SK-N-SH (cell line): ENCODE measurements around the gene RNF4. TPM values are rescaled to one million over a fixed set of nuclear protein-coding genes. Genes with fewer than 3 reads are reported as not detected.

Experiments used
- CTCF ChIA-PET: fragments of 300-600, 350-600 bp; formaldehyde crosslinking; extraction: SDS; loops from one replicate; lab custom pipeline; 2021; lab: Yijun Ruan, JAX
- POLR2A ChIA-PET: fragments of 350-600 bp; sonication (Branson Sonifier 250); formaldehyde crosslinking; extraction: SDS; loops from one replicate; lab custom pipeline; 2020; ENCODE audit warnings: antibody characterized with exemption, inconsistent platforms; lab: Yijun Ruan, JAX
- DNase-seq: peaks from one replicate; pipeline ENCODE4 v3.0.0; 2012
- H2AFZ ChIP-seq: fragments of 200-600 bp; sonication (generic); 2 replicates; pipeline ENCODE4 v1.8.1; 2016; ENCODE audit warnings: antibody characterized with exemption, mild to moderate bottlenecking, low read depth
- H3F3A ChIP-seq: fragments of 200-600 bp; sonication (generic); replicated peaks from 2 replicates; pipeline ENCODE3; 2016; ENCODE audit warnings: antibody characterized with exemption, mild to moderate bottlenecking; ENCODE audit not compliant: insufficient read depth
- H3K27ac ChIP-seq, 2 experiments: fragments of 200-500 bp in 1 of 2; fragments of 200-600 bp in 1 of 2; sonication (Bioruptor generic) in 1 of 2; sonication (generic), shearing (Covaris generic) in 1 of 2; 2 replicates each; pipeline versions ENCODE4 v1.5.1 to v1.6.1; 2014 to 2016; ENCODE audit warnings: low read depth in 2 of 2, inconsistent platforms in 1 of 2, low read length in 1 of 2, mild to moderate bottlenecking in 1 of 2, mixed read lengths in 1 of 2
- H3K27me3 ChIP-seq: fragments of 200-600 bp; sonication (generic), shearing (Covaris generic); 2 replicates; pipeline ENCODE4 v1.6.1; 2016; ENCODE audit warnings: mixed run types; ENCODE audit not compliant: insufficient read depth
- H3K36me3 ChIP-seq, 2 experiments: fragments of 200-500 bp in 1 of 2; fragments of 200-600 bp in 1 of 2; sonication (Bioruptor generic) in 1 of 2; sonication (generic) in 1 of 2; replicated peaks in 1 of 2; 2 replicates each; pipeline versions ENCODE3 to v1.5.1; 2014 to 2016; ENCODE audit warnings: low read length in 1 of 2, mild to moderate bottlenecking in 1 of 2; ENCODE audit not compliant: insufficient read depth in 2 of 2, control insufficient read depth in 1 of 2
- H3K4me1 ChIP-seq, 2 experiments: fragments of 200-500 bp in 1 of 2; fragments of 200-600 bp in 1 of 2; sonication (Bioruptor generic) in 1 of 2; sonication (generic), shearing (Covaris generic) in 1 of 2; 2 replicates each; pipeline versions ENCODE4 v1.5.1 to v1.6.1; 2014 to 2016; ENCODE audit warnings: low read depth in 1 of 2, low read length in 1 of 2, mixed run types in 1 of 2; ENCODE audit not compliant: insufficient read depth in 2 of 2, control insufficient read depth in 1 of 2
- H3K4me2 ChIP-seq: fragments of 200-600 bp; sonication (generic), shearing (Covaris generic); 2 replicates; pipeline ENCODE4 v1.6.1; 2017; ENCODE audit warnings: mixed run types
- H3K4me3 ChIP-seq, 2 experiments: fragments of 200-500 bp in 1 of 2; fragments of 200-600 bp in 1 of 2; sonication (Bioruptor generic) in 1 of 2; sonication (generic), shearing (Covaris generic) in 1 of 2; 2 replicates each; pipeline versions ENCODE4 v1.5.1 to v1.8.1; 2014 to 2016; ENCODE audit warnings: low read depth in 2 of 2, inconsistent platforms in 1 of 2, low read length in 1 of 2, mild to moderate bottlenecking in 1 of 2, mixed read lengths in 1 of 2, moderate library complexity in 1 of 2
- H3K79me2 ChIP-seq: fragments of 200-600 bp; sonication (generic); 2 replicates; pipeline ENCODE4 v1.8.1; 2017; ENCODE audit warnings: mild to moderate bottlenecking; ENCODE audit not compliant: insufficient read depth
- H3K9ac ChIP-seq: fragments of 200-600 bp; sonication (generic); 2 replicates; pipeline ENCODE4 v1.6.1; 2017; ENCODE audit warnings: mixed run types
- H3K9me2 ChIP-seq: fragments of 200-600 bp; sonication (generic); 2 replicates; pipeline ENCODE4 v1.6.1; 2017; ENCODE audit warnings: mixed run types
- H3K9me3 ChIP-seq: fragments of 200-600 bp; sonication (generic); 2 replicates; pipeline ENCODE4 v1.6.1; 2017; ENCODE audit warnings: mixed run types, mild to moderate bottlenecking, moderate library complexity
- H4K20me1 ChIP-seq: fragments of 200-600 bp; sonication (generic); 2 replicates; pipeline ENCODE4 v1.6.1; 2017; ENCODE audit warnings: mild to moderate bottlenecking, mixed run types; ENCODE audit not compliant: insufficient read depth
- EP300 ChIP-seq, 2 experiments: IDR thresholded peaks; 2 replicates each; pipeline versions ENCODE4 v1.4.0 to v1.6.1; 2012; ENCODE audit warnings: borderline replicate concordance in 1 of 2, low read depth in 1 of 2, low read length in 1 of 2
- EZH2phosphoT487 ChIP-seq: fragments of 200-600 bp; sonication (generic); IDR thresholded peaks from 2 replicates; pipeline ENCODE4 v1.6.1; 2017; ENCODE audit warnings: low read depth, mixed run types, mild to moderate bottlenecking, antibody characterized with exemption, moderate library complexity, borderline replicate concordance
- FOSL2 ChIP-seq: IDR thresholded peaks from 2 replicates; pipeline ENCODE4 v1.4.0; 2012; ENCODE audit warnings: low read depth, mild to moderate bottlenecking, moderate library complexity, borderline replicate concordance
- FOXJ3 ChIP-seq: sonication (generic); formaldehyde crosslinking; IDR thresholded peaks from 2 replicates; pipeline ENCODE4 v1.5.1; 2020; ENCODE audit warnings: mild to moderate bottlenecking, missing genetic modification reagents
- JUND ChIP-seq: IDR thresholded peaks from 2 replicates; pipeline ENCODE4 v1.4.0; 2012
- MXI1 ChIP-seq: IDR thresholded peaks from 2 replicates; pipeline ENCODE4 v1.6.1; 2012; ENCODE audit warnings: mild to moderate bottlenecking, low read depth, low read length, improper control_type of control experiment
- NFIC ChIP-seq: IDR thresholded peaks from 2 replicates; pipeline ENCODE4 v1.4.0; 2012; ENCODE audit warnings: borderline replicate concordance
- NRF1 ChIP-seq: IDR thresholded peaks from 2 replicates; pipeline ENCODE4 v1.6.1; 2012; ENCODE audit warnings: low read depth, mild to moderate bottlenecking, low read length
- POLR2AphosphoS5 ChIP-seq: IDR thresholded peaks from 2 replicates; pipeline ENCODE4 v1.6.1; 2012; ENCODE audit warnings: low read depth, low read length
- RAD21 ChIP-seq: IDR thresholded peaks from 2 replicates; pipeline ENCODE4 v1.6.1; 2012; ENCODE audit warnings: mild to moderate bottlenecking, low read length
- RCOR1 ChIP-seq: fragments of 150-350 bp; IDR thresholded peaks from 2 replicates; pipeline ENCODE4 v1.6.1; 2017; ENCODE audit warnings: antibody characterized with exemption, low read length
- RFX5 ChIP-seq: IDR thresholded peaks from 2 replicates; pipeline ENCODE4 v1.6.1; 2012; ENCODE audit warnings: mild to moderate bottlenecking, improper control_type of control experiment, low read length
- RXRA ChIP-seq: IDR thresholded peaks from 2 replicates; pipeline ENCODE4 v1.4.0; 2012; ENCODE audit warnings: low read depth, mild to moderate bottlenecking, borderline replicate concordance
- TAF1 ChIP-seq: IDR thresholded peaks from 2 replicates; pipeline ENCODE4 v1.6.1; 2012; ENCODE audit warnings: low read depth, mild to moderate bottlenecking, low read length, moderate library complexity, borderline replicate concordance
- TCF12 ChIP-seq: IDR thresholded peaks from 2 replicates; pipeline ENCODE4 v1.4.0; 2012
- TEAD4 ChIP-seq: IDR thresholded peaks from 2 replicates; pipeline ENCODE4 v1.4.0; 2012; ENCODE audit warnings: mild to moderate bottlenecking, borderline replicate concordance; ENCODE audit not compliant: insufficient read depth
- WGBS: methylation state at CpG from one replicate; pipeline ENCODE4 v1.1.6; 2017; ENCODE audit warnings: low lambda C conversion rate; 5-methylcytosine and 5-hydroxymethylcytosine counted together
- polyA plus RNA-seq, 3 experiments: library from polyadenylated mRNA; depleted of rRNA; stranded (reverse); fragments of >200 nt; gene quantifications; 2 replicates each; pipeline ENCODE4 v1.2.3, GENCODE V29; 2012
- TF ChIP-seq, protein P1 (sequence below): fragments of 150-350 bp; IDR thresholded peaks from 2 replicates; pipeline ENCODE4 v1.6.1; 2017; ENCODE audit warnings: antibody characterized with exemption, low read length, low read depth, borderline replicate concordance
- TF ChIP-seq, protein P2 (sequence below): fragments of 200-600 bp; sonication (generic); IDR thresholded peaks from 2 replicates; pipeline ENCODE4 v1.6.1; 2017; ENCODE audit warnings: antibody characterized with exemption, mild to moderate bottlenecking, moderate library complexity
- TF ChIP-seq, protein P3 (sequence below): IDR thresholded peaks from 2 replicates; pipeline ENCODE4 v1.4.0; 2012; ENCODE audit warnings: low read depth, borderline replicate concordance
- TF ChIP-seq, protein P4 (sequence below): IDR thresholded peaks from 2 replicates; pipeline ENCODE4; 2012
- TF ChIP-seq, protein P5 (sequence below): IDR thresholded peaks from 2 replicates; pipeline ENCODE4 v1.6.1; 2012; ENCODE audit warnings: mild to moderate bottlenecking, low read depth, low read length, moderate library complexity

Gene RNF4
- polyA plus RNA-seq, 1 of the 3 experiments (the other 2 are of a cell fraction), result 60.7 TPM

DNA sequence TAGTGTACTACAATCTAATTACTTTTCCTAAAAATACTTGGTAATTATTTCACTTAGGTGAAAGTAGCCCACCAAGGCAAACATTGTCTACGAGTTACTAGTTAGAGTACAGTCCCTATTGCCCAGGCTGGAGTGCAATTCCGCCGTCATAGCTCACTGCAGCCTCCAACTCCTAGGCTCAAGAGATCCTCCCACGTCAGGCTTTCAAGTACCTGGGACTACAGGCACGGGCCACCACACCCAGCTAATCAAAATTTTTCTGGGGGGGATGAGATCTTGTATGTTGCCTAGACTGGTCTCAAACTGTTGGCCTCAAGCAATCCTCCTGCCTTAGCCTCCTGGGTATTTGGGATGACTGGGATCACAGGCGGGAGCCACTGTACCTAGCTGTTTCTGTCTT, 89.4 kb downstream of the RNF4 start (continued):
- TF ChIP-seq, protein P1, sequence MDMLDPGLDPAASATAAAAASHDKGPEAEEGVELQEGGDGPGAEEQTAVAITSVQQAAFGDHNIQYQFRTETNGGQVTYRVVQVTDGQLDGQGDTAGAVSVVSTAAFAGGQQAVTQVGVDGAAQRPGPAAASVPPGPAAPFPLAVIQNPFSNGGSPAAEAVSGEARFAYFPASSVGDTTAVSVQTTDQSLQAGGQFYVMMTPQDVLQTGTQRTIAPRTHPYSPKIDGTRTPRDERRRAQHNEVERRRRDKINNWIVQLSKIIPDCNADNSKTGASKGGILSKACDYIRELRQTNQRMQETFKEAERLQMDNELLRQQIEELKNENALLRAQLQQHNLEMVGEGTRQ, result no peak
- TF ChIP-seq NFIC, result no peak
- TF ChIP-seq NRF1, result no peak
- no peak for TF ChIP-seq MXI1
- TF ChIP-seq TAF1, result no peak
- TF ChIP-seq TEAD4, result no peak
- no peak for TF ChIP-seq FOSL2
- TF ChIP-seq TCF12, result no peak
- no peak for TF ChIP-seq EZH2phosphoT487
- TF ChIP-seq, protein P2, sequence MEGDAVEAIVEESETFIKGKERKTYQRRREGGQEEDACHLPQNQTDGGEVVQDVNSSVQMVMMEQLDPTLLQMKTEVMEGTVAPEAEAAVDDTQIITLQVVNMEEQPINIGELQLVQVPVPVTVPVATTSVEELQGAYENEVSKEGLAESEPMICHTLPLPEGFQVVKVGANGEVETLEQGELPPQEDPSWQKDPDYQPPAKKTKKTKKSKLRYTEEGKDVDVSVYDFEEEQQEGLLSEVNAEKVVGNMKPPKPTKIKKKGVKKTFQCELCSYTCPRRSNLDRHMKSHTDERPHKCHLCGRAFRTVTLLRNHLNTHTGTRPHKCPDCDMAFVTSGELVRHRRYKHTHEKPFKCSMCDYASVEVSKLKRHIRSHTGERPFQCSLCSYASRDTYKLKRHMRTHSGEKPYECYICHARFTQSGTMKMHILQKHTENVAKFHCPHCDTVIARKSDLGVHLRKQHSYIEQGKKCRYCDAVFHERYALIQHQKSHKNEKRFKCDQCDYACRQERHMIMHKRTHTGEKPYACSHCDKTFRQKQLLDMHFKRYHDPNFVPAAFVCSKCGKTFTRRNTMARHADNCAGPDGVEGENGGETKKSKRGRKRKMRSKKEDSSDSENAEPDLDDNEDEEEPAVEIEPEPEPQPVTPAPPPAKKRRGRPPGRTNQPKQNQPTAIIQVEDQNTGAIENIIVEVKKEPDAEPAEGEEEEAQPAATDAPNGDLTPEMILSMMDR, result no peak
- TF ChIP-seq, protein P3, sequence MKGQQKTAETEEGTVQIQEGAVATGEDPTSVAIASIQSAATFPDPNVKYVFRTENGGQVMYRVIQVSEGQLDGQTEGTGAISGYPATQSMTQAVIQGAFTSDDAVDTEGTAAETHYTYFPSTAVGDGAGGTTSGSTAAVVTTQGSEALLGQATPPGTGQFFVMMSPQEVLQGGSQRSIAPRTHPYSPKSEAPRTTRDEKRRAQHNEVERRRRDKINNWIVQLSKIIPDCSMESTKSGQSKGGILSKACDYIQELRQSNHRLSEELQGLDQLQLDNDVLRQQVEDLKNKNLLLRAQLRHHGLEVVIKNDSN, result no peak
- TF ChIP-seq, all 33 proteins: peak for 0

DNA sequence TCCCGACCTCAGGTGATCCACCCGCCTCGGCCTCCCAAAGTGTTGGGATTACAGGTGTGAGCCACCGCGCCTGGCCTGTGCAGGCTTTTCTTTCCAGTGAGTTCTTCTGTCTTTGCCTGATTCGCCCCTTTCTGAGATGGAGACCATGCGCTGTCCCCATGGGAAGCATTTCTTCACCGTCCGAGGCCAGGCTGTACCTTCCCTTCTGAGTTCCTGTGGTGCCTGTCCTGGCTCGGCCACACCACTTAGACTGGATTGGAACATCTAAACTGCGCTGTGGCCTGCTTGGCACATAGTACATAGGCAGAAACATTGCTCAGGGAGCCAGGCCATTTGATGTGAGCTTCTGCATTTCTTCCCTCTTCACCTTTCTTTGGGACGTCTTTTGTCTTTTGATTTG, 91.3 kb downstream of the RNF4 start:
- Histone ChIP-seq H3K9me3 (no peaks in the 10 kb centered on the region), H3K27ac (no peak overlapping the region), H2AFZ (no peak overlapping the region), H3K9ac (no peak overlapping the region), H4K20me1 (peaks cover 97% of the 10 kb centered on the region), H3K4me2 (no peak overlapping the region), H3K36me3 (peaks cover 0 to 9% of the 10 kb centered on the region in 2 experiments), H3F3A (no peaks in the 10 kb centered on the region), H3K27me3 (no peaks in the 10 kb centered on the region), H3K9me2 (no peaks in the 10 kb centered on the region), H3K79me2 (peaks cover 100% of the 10 kb centered on the region), H3K4me3 (no peak overlapping the region), H3K4me1 (no peaks in the 10 kb centered on the region; a peak in 1 of 4 replicates)
- TF ChIP-seq, protein P4, sequence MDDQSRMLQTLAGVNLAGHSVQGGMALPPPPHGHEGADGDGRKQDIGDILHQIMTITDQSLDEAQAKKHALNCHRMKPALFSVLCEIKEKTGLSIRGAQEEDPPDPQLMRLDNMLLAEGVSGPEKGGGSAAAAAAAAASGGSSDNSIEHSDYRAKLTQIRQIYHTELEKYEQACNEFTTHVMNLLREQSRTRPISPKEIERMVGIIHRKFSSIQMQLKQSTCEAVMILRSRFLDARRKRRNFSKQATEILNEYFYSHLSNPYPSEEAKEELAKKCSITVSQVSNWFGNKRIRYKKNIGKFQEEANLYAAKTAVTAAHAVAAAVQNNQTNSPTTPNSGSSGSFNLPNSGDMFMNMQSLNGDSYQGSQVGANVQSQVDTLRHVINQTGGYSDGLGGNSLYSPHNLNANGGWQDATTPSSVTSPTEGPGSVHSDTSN, result no peak
- TF ChIP-seq TCF12 (no peak), TAF1 (no peak), RAD21 (no peak), RFX5 (no peak), EZH2phosphoT487 (no peak), NRF1 (no peak), RXRA (no peak), FOXJ3 (no peak), TEAD4 (no peak), EP300 (IDR thresholded peaks at IDR 0.05; ENCODE audit: borderline replicate concordance in 1 of 2, low read depth in 1 of 2, low read length in 1 of 2) (no peak), JUND (no peak), POLR2AphosphoS5 (no peak), RCOR1 (no peak)
- TF ChIP-seq, protein P1, result no peak
- TF ChIP-seq, protein P5, sequence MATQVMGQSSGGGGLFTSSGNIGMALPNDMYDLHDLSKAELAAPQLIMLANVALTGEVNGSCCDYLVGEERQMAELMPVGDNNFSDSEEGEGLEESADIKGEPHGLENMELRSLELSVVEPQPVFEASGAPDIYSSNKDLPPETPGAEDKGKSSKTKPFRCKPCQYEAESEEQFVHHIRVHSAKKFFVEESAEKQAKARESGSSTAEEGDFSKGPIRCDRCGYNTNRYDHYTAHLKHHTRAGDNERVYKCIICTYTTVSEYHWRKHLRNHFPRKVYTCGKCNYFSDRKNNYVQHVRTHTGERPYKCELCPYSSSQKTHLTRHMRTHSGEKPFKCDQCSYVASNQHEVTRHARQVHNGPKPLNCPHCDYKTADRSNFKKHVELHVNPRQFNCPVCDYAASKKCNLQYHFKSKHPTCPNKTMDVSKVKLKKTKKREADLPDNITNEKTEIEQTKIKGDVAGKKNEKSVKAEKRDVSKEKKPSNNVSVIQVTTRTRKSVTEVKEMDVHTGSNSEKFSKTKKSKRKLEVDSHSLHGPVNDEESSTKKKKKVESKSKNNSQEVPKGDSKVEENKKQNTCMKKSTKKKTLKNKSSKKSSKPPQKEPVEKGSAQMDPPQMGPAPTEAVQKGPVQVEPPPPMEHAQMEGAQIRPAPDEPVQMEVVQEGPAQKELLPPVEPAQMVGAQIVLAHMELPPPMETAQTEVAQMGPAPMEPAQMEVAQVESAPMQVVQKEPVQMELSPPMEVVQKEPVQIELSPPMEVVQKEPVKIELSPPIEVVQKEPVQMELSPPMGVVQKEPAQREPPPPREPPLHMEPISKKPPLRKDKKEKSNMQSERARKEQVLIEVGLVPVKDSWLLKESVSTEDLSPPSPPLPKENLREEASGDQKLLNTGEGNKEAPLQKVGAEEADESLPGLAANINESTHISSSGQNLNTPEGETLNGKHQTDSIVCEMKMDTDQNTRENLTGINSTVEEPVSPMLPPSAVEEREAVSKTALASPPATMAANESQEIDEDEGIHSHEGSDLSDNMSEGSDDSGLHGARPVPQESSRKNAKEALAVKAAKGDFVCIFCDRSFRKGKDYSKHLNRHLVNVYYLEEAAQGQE, result no peak
- ChIA-PET POLR2A (no interaction called here), CTCF (no interaction called here)
- 99% methylated on average over 7 of the region's 12 CpGs for WGBS
- no peak for DNase-seq
